Neural cell (in vitro differentiated cells): ENCODE results near the gene FRS3. TPM values are rescaled to one million over a fixed set of nuclear protein-coding genes. Genes with fewer than 3 reads are reported as not detected.

Experiments
- H2AFZ ChIP-seq: fragments of 200-600, 300-800 bp; sonication (generic), shearing (Covaris generic); 2 replicates; pipeline ENCODE4 v1.6.0; 2014; ENCODE audit warnings: low read depth, mild to moderate bottlenecking, antibody characterized with exemption, low read length, moderate library complexity
- H3F3A ChIP-seq: fragments of 200-600 bp; shearing (Covaris generic); 2 replicates; pipeline ENCODE4 v1.6.1; 2016; ENCODE audit warnings: mild to moderate bottlenecking, moderate library complexity, mixed read lengths, antibody characterized with exemption, low read length; ENCODE audit not compliant: insufficient read depth, poor library complexity, severe bottlenecking
- H3K27ac ChIP-seq: fragments of 200-600, 300-800 bp; sonication (generic), shearing (Covaris generic); 2 replicates; pipeline ENCODE4 v1.5.1; 2014; ENCODE audit warnings: mild to moderate bottlenecking, low read length, moderate library complexity
- H3K27me3 ChIP-seq: fragments of 300-800, 200-600 bp; sonication (generic), shearing (Covaris generic); 2 replicates; pipeline ENCODE4 v1.6.0; 2014; ENCODE audit warnings: mild to moderate bottlenecking, low read depth, low read length, moderate library complexity; ENCODE audit not compliant: insufficient read depth
- H3K36me3 ChIP-seq: fragments of 300-800, 200-600 bp; sonication (generic), shearing (Covaris generic); 2 replicates; pipeline ENCODE4 v1.5.1; 2014; ENCODE audit warnings: mild to moderate bottlenecking, antibody characterized with exemption, low read length, moderate library complexity; ENCODE audit not compliant: insufficient read depth
- H3K4me2 ChIP-seq: fragments of 300-800, 200-600 bp; sonication (generic), shearing (Covaris generic); 2 replicates; pipeline ENCODE4 v1.6.0; 2014; ENCODE audit warnings: mild to moderate bottlenecking, low read length
- H3K4me3 ChIP-seq: fragments of 300-800, 200-600 bp; sonication (generic), shearing (Covaris generic); 2 replicates; pipeline ENCODE4 v1.5.1; 2014; ENCODE audit warnings: mild to moderate bottlenecking, low read length, moderate library complexity
- H3K79me2 ChIP-seq: fragments of 200-600 bp; shearing (Covaris generic); replicated peaks from 2 replicates; pipeline ENCODE4 v1.6.0; 2014; ENCODE audit warnings: mild to moderate bottlenecking, low read length, moderate library complexity; ENCODE audit not compliant: insufficient read depth
- H3K9ac ChIP-seq: fragments of 300-800, 200-600 bp; sonication (generic), shearing (Covaris generic); 2 replicates; pipeline ENCODE4 v1.6.1; 2016; ENCODE audit warnings: mild to moderate bottlenecking, low read length, mixed read lengths
- H3K9me2 ChIP-seq: fragments of 200-600 bp; shearing (Covaris generic); 2 replicates; pipeline ENCODE4 v1.6.1; 2016; ENCODE audit warnings: mild to moderate bottlenecking, low read length, mixed read lengths; ENCODE audit not compliant: insufficient read depth
- H3K9me3 ChIP-seq: fragments of 200-600, 300-800 bp; sonication (generic), shearing (Covaris generic); 2 replicates; pipeline ENCODE4 v1.6.1; 2016; ENCODE audit warnings: mild to moderate bottlenecking, mixed run types, low read length, moderate library complexity, mixed read lengths
- H4K20me1 ChIP-seq: fragments of 200-600 bp; shearing (Covaris generic); 2 replicates; pipeline ENCODE4 v1.6.1; 2016; ENCODE audit warnings: mild to moderate bottlenecking, mixed run types; ENCODE audit not compliant: insufficient read depth
- EP300 ChIP-seq: fragments of 450-650 bp; conservative IDR thresholded peaks from 2 replicates; pipeline ENCODE4 v1.6.1; 2014; ENCODE audit warnings: antibody characterized with exemption, mild to moderate bottlenecking, moderate library complexity; ENCODE audit not compliant: poor library complexity, severe bottlenecking
- EZH2 ChIP-seq: fragments of 200-600, 300-800 bp; shearing (Covaris generic), sonication (generic); IDR thresholded peaks from 2 replicates; pipeline ENCODE4 v1.6.1; 2014; ENCODE audit warnings: antibody characterized with exemption, low read length, borderline replicate concordance, mild to moderate bottlenecking; ENCODE audit not compliant: insufficient read depth, poor library complexity, severe bottlenecking
- MXI1 ChIP-seq: fragments of 450-650 bp; conservative IDR thresholded peaks from 2 replicates; pipeline ENCODE4 v1.6.1; 2014; ENCODE audit warnings: antibody characterized with exemption, mild to moderate bottlenecking; ENCODE audit not compliant: poor library complexity, severe bottlenecking
- POLR2AphosphoS5 ChIP-seq: IDR thresholded peaks from 2 replicates; pipeline ENCODE4 v1.6.1; 2012
- RAD21 ChIP-seq: fragments of 450-650 bp; conservative IDR thresholded peaks from 2 replicates; pipeline ENCODE4 v1.6.1; 2014; ENCODE audit warnings: antibody characterized with exemption, mild to moderate bottlenecking, moderate library complexity
- SMC3 ChIP-seq: fragments of 450-650 bp; conservative IDR thresholded peaks from 2 replicates; pipeline ENCODE4 v1.6.1; 2014; ENCODE audit warnings: antibody characterized with exemption, mild to moderate bottlenecking, moderate library complexity; ENCODE audit not compliant: poor library complexity
- TAF1 ChIP-seq: IDR thresholded peaks from 2 replicates; pipeline ENCODE4 v1.6.1; 2012; ENCODE audit warnings: low read depth
- polyA plus RNA-seq: library from polyadenylated mRNA; depleted of rRNA; stranded (reverse); fragments of >200 nt; gene quantifications from 2 replicates; pipeline ENCODE4 v1.2.3, GENCODE V29; 2014
- TF ChIP-seq, protein P1 (sequence below): fragments of 450-650 bp; IDR thresholded peaks from 2 replicates; pipeline ENCODE4 v1.5.1; 2014; ENCODE audit warnings: antibody characterized with exemption, mild to moderate bottlenecking, moderate library complexity; ENCODE audit not compliant: poor library complexity, severe bottlenecking
- TF ChIP-seq, protein P2 (sequence below): IDR thresholded peaks from 2 replicates; pipeline ENCODE4 v1.6.1; 2012; ENCODE audit warnings: borderline replicate concordance

Gene FRS3
- polyA plus RNA-seq, 1 donor from 2014 or later, result 15.7 TPM

DNA sequence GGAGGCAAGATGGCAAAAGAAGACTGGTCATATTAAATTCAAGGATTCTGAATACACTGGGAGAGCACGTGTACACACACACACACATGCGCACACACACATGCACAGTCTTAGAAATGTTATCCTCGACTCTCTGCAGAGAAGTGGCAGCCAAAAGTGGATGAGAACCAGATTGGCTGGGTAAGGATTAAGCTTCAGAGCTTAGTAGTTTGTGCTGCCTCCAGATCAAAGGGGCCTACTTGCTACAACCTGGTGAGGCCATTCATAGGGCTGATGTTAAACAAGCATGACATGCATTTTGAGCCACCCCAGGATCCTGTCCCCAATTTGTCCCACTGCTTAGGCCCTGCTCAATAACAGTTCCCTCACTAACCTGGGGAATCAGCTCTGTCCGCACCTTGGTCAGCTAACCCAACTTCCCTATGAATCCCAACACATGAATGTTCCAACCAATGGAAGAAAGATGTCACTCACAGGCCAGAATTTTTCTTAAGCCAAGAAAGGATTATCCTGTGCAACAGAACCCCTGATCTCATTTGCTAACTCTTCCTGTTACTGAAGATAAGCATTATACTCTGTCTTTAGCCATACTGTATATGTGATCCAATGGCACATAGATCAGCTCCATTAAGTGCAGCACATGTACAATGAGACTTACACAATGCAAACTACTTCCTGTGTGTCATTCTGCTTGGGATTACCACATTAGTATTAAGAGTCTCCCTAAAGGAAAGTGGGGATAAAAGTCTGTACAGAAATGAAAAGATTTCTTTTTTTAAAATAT is 38.8 kb upstream of the FRS3 start:
- Histone ChIP-seq H3K4me2 (no peak overlapping the region), H3K79me2 (no peaks in the 10 kb centered on the region), H3K9me2 (no peaks in the 10 kb centered on the region), H3K9me3 (no peaks in the 10 kb centered on the region), H3K36me3 (no peaks in the 10 kb centered on the region), H3F3A (no peaks in the 10 kb centered on the region), H2AFZ (no peak overlapping the region), H3K27me3 (no peaks in the 10 kb centered on the region), H4K20me1 (no peaks in the 10 kb centered on the region), H3K27ac (no peak overlapping the region), H3K4me3 (no peak overlapping the region), H3K9ac (no peak overlapping the region)
- TF ChIP-seq SMC3 (no peak), EP300 (no peak), MXI1 (no peak)

DNA sequence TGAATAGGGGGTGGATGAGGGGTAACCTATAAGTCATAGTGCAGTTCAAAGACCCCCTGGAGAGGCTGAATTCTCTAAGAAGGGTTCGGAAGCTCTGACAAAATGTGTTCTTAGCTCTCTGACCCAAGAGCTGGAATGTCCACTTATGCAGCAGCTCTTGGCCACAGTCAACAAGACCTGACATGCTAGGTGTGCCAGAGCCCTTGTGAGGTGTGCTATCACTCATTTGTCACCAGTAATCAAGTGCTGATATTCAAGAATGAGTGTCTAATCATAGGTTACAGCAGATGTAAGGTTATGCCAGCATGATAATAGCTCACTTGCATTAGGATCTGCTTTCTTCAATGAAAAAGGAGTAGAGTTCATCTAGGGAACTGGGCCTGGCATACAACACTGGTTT is 35.9 kb upstream of the FRS3 start:
- TF ChIP-seq SMC3, result no peak
- TF ChIP-seq POLR2AphosphoS5, result no peak
- TF ChIP-seq, protein P1, sequence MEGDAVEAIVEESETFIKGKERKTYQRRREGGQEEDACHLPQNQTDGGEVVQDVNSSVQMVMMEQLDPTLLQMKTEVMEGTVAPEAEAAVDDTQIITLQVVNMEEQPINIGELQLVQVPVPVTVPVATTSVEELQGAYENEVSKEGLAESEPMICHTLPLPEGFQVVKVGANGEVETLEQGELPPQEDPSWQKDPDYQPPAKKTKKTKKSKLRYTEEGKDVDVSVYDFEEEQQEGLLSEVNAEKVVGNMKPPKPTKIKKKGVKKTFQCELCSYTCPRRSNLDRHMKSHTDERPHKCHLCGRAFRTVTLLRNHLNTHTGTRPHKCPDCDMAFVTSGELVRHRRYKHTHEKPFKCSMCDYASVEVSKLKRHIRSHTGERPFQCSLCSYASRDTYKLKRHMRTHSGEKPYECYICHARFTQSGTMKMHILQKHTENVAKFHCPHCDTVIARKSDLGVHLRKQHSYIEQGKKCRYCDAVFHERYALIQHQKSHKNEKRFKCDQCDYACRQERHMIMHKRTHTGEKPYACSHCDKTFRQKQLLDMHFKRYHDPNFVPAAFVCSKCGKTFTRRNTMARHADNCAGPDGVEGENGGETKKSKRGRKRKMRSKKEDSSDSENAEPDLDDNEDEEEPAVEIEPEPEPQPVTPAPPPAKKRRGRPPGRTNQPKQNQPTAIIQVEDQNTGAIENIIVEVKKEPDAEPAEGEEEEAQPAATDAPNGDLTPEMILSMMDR, result no peak
- TF ChIP-seq EZH2, result no peak
- no peak for TF ChIP-seq EP300
- TF ChIP-seq TAF1, result no peak
- no peak for TF ChIP-seq RAD21
- TF ChIP-seq, protein P2, sequence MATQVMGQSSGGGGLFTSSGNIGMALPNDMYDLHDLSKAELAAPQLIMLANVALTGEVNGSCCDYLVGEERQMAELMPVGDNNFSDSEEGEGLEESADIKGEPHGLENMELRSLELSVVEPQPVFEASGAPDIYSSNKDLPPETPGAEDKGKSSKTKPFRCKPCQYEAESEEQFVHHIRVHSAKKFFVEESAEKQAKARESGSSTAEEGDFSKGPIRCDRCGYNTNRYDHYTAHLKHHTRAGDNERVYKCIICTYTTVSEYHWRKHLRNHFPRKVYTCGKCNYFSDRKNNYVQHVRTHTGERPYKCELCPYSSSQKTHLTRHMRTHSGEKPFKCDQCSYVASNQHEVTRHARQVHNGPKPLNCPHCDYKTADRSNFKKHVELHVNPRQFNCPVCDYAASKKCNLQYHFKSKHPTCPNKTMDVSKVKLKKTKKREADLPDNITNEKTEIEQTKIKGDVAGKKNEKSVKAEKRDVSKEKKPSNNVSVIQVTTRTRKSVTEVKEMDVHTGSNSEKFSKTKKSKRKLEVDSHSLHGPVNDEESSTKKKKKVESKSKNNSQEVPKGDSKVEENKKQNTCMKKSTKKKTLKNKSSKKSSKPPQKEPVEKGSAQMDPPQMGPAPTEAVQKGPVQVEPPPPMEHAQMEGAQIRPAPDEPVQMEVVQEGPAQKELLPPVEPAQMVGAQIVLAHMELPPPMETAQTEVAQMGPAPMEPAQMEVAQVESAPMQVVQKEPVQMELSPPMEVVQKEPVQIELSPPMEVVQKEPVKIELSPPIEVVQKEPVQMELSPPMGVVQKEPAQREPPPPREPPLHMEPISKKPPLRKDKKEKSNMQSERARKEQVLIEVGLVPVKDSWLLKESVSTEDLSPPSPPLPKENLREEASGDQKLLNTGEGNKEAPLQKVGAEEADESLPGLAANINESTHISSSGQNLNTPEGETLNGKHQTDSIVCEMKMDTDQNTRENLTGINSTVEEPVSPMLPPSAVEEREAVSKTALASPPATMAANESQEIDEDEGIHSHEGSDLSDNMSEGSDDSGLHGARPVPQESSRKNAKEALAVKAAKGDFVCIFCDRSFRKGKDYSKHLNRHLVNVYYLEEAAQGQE, result no peak
- TF ChIP-seq MXI1, result no peak
- Histone ChIP-seq H2AFZ (no peak overlapping the region), H3K79me2 (no peaks in the 10 kb centered on the region), H3K9ac (no peak overlapping the region), H4K20me1 (no peaks in the 10 kb centered on the region), H3K27ac (no peak overlapping the region), H3K4me3 (no peak overlapping the region), H3K9me3 (no peaks in the 10 kb centered on the region), H3K9me2 (no peaks in the 10 kb centered on the region), H3K36me3 (no peaks in the 10 kb centered on the region), H3K27me3 (no peaks in the 10 kb centered on the region), H3K4me2 (no peak overlapping the region), H3F3A (no peaks in the 10 kb centered on the region)
